Activated T-helper 9 cell treated with anti-CD3 and anti-CD28 coated beads, Interleukin-2, amount 50 U/mL, for 16 hours (primary cell): Measurements from ENCODE around the gene MS4A15.
"Not testable (repeated sequence)": the region's sequence is repeated elsewhere in the genome, so short reads cannot be mapped to it uniquely, and the experiment has no call there.

Experiments
- DNase-seq: peaks from one replicate; pipeline ENCODE4 v3.0.0-alpha.2; 2020; ENCODE audit warnings: low read depth

MS4A15 gene

GRCh38 chr11:60809249-60809648, 52.6 kb downstream of the MS4A15 start:
- DNase-seq, result no peak

GRCh38 chr11:60809691-60810090, 53.0 kb downstream of the MS4A15 start:
- no peak for DNase-seq

- no peak for DNase-seq
Measured at GRCh38 chr11:60810151-60810550, 53.5 kb downstream of the MS4A15 start.

GRCh38 chr11:60810569-60810968, 53.9 kb downstream of the MS4A15 start:
- DNase-seq, result no peak

- DNase-seq, result no peak
Measured at GRCh38 chr11:60813324-60813723, 56.7 kb downstream of the MS4A15 start.

GRCh38 chr11:60814112-60814511, 57.4 kb downstream of the MS4A15 start:
- DNase-seq, result no peak

- DNase-seq, result no peak
Measured at GRCh38 chr11:60816590-60817157, 60.0 kb downstream of the MS4A15 start.

- no peak for DNase-seq
Measured at GRCh38 chr11:60818057-60818456, 61.4 kb downstream of the MS4A15 start.

GRCh38 chr11:60821827-60822599, 65.3 kb downstream of the MS4A15 start:
- no peak for DNase-seq

- DNase-seq, result not testable (repeated sequence)
Measured at GRCh38 chr11:60823745-60824306, 67.2 kb downstream of the MS4A15 start.

GRCh38 chr11:60825118-60825517, 68.5 kb downstream of the MS4A15 start:
- no peak for DNase-seq

- no peak for DNase-seq
Measured at GRCh38 chr11:60825790-60826189, 69.1 kb downstream of the MS4A15 start.
